GM11168 (cell line): ENCODE results near the gene PCBP2.
"Not testable (repeated sequence)": the region's sequence is repeated elsewhere in the genome, so short reads cannot be mapped to it uniquely, and the experiment has no call there.

ENCODE experiments used
- in situ Hi-C: fragments of 300-500 bp; cut with MboI; formaldehyde crosslinking; loops from one replicate; pipeline ENCODE4 v1.12.0; 2022; ENCODE audit warnings: low sequenced_read_pairs; ENCODE audit not compliant: unreplicated experiment

PCBP2 gene

GRCh38 chr12:53467082-53467481 lies 15.2 kb downstream of the PCBP2 start:
- in situ Hi-C loops: no loop called here

DNA sequence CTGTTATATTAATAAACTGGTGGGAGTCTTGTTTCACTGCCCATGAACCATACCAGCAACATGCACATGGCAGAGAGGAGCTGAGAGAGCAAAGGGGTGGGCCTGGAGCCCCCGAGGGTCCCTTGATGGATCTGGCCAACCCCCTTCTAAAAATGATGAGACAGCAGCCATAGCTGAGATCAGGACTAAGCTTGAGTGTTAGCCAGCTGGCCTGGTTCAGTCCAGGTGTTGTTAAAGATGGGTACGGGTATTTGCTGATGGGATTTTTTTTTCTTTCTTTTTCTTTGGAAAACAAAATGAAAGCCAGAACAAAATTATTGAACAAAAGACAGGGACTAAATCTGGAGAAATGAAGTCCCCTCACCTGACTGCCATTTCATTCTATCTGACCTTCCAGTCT lies 16.0 kb downstream of the PCBP2 start:
- in situ Hi-C loops: no loop called here

GRCh38 chr12:53468282-53468681 lies 16.4 kb downstream of the PCBP2 start:
- in situ Hi-C loops: no loop called here

GRCh38 chr12:53472056-53472582 lies 20.2 kb downstream of the PCBP2 start:
- in situ Hi-C loops: no loop called here

DNA sequence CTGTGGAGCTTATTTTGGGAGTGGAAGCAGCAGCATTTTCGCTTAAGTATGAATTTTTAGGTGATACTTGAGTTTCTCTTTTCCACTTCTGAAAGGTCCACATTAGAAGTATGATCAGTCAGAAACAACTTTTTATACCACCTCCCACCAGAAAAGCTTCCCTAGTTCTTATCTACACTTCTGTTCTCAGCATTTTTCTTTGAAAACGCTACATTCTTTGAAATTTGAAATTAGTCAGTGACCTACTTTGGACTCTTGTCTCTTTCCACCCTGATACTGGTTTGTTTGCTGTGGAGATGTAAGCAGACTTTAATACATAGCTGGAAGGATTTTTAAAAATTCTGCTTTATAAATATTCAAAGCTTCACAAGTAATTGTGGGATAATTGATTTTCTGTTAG lies 22.2 kb downstream of the PCBP2 start:
- in situ Hi-C loops: no loop called here

- in situ Hi-C loops: no loop called here
Measured at GRCh38 chr12:53474819-53475218, 22.9 kb downstream of the PCBP2 start.

DNA sequence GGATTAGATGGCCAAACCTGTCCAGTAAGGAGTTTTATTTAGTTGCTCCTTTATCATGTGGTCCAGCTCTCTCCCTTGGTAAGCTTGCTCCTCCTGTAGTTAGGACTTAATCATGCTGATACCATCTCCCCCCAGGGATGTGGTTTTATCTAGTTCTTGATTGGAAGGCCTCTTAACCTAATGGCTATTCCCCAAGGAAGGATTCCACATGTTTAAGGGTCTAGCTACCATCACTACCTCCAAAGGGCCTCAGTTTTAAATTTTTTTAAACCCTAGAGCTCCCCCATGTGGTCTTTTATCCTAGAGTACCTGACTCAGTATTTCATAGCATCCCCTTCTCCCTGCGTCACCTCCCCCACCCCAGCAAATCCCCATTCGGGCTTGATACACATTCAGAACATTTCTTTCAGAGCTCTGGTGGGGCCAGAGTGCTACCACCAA lies 24.9 kb downstream of the PCBP2 start:
- in situ Hi-C loops: no loop called here

- in situ Hi-C loops: no loop called here
Measured at GRCh38 chr12:53478865-53479264, 27.0 kb downstream of the PCBP2 start.

DNA sequence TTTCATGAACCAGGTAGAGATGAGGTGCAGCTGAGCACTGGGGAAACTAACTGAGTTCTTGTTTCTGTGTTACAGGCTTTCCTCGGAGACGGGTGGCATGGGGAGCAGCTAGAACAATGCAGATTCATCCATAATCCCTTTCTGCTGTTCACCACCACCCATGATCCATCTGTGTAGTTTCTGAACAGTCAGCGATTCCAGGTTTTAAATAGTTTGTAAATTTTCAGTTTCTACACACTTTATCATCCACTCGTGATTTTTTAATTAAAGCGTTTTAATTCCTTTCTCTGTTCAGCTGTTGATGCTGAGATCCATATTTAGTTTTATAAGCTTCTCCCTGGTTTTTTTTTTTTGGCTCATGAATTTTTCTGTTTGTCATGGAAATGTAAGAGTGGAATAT lies 27.4 kb downstream of the PCBP2 start:
- in situ Hi-C loops: no loop called here

DNA sequence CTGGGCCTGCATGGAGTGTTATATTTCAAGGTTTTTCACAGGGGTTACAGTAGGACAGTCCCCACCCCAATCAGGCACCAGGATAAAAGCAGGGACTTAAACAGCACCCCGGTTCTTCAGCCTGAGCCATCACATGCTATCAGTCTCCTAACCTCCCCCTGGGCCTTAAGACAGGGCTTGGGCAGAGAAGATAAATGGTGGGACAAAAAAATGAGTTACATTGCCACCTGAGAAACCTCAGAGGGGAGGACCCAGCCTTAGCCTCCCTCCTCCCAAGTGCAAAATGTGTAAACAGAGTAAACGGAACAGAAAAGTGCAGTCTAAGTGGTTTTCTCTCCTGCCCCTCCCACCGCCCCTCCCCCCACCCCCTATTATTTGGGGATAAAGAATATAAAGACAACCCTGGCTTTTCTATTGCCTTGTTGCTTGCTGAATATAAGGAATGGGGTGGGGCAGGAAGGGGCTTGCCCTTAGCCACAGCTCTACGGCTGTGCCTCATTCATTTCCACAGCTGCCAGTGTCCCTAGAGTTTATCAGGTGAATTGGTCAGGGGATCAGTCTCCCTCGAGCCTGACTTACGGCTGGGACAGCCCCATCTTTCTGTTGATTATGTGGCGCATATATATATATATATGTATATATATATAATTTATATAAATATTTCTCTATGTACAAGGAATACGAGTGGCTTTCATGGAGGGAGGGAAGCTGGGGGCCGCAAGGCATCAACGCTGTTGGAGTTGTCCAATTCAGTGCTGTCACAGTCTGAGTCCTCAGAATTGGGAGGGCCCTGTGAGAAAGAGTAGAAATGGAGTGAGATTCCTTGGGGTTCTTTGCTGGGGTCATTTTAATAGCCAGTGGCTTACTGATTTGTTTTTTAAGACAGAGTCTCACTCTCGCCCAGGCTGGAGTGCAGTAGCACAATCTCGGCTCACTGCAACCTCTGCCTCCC lies 28.9 kb downstream of the PCBP2 start:
- in situ Hi-C loops: no loop called here

DNA sequence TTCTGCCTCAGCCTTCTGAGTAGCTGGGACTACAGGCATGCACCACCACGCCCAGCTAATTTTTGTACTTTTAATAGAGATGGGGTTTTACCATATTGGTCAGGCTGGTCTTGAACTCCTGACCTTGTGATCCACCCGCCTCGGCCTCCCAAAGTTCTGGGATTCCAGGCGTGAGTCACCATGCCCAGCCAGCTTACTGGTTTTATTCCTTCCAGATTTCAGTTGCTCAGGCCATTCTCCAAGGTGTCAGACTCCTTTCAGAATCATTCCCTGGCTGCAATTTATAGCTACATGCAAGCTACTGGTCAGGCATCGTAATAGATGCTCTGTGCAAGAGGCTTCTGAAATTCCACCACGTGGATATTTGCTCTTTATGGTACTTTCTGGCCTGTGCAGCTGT lies 29.6 kb downstream of the PCBP2 start:
- in situ Hi-C loops: not testable (repeated sequence)

DNA sequence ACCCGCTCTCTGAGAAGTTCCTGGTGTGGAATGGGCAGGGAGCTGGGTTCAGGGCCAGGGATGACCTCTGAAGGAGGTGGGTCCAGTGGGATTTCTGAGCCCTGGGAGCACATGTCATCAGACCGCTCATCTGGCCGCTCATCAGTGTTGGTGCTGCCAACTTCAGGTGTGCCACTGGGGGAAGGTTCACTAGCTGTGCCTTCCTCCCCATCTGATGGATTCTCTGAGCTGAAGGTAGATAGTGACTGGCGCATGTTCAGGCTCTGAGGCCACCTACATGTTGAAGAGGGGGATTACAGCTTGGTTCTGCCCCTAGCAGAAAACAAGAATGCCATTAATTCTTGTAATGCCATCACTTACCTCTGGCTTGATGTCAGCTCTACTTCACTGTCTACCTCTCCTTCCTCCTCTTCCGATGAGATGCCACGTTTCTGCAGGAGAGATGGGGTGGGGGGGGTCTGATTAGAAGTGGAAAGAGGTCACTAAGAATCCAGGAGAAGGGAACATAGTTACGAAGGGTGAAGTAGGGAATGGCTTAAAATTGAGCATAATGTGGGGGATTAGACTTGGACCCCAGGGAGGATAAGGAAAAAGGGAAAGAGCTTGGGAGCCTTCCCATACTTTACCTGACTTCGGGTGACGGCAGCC lies 30.2 kb downstream of the PCBP2 start:
- in situ Hi-C loops: no loop called here

DNA sequence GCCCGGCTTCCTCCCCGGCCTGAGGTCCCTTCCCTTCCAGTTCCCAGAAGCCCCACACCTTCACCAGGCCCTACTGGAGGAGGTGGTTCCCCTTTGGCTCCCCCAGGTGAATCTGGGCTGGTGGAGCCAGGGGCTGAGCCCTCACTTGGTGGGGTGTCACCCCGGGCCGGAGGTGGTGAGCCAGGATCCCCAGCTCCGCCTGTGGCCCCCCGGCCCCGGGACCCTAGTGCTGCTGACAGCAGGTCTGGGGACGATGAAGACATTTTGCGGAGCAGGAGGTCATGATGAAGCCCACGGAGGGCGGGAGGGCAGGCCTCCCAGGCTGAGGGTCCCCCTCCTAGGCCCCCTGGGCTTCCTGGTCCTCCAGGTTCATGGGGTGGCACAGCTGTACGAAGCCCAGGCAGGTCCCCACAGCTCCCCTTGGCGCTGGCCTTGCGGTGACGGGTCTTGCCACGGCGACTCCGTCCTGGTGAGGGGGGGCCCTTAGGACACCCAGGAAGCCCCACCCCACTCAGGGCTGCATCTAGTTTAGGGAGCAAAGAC lies 30.8 kb downstream of the PCBP2 start:
- in situ Hi-C loops: no loop called here

DNA sequence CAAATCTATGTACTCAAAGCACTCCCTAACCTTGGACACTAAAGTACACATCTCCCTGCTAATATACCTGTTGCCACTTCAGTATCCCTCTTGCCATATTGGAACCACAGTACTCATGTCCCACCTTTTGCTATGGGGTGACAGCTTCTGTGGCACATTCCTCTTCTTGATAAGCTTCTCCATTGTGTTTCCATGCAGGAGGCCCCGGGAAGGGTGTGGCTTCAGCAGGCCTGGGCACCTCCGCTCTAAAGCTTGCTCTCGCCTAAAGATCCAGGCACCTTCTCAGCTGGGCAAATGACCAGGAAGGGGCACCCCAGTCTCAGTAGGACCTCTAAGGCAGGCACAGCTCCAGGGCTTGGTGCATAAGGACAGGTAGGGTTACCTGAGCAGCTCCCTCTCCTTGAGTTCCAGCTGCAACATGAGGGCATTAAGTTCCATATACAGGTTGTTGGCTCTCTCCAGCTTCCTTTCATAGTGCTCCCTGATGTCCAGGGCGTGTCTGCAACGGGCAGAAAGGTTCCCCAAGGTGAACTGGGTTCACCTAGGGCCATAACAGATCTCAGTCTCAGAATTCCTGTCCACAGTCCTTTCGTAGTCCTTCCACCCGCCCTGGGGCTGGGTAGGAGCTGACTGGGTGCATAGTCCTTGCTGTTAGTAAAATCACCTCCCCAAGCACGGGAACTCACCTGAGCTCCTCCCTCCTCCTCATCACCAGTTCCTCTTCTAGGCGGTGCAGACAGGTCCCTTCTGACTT lies 31.5 kb downstream of the PCBP2 start:
- in situ Hi-C loops: no loop called here

DNA sequence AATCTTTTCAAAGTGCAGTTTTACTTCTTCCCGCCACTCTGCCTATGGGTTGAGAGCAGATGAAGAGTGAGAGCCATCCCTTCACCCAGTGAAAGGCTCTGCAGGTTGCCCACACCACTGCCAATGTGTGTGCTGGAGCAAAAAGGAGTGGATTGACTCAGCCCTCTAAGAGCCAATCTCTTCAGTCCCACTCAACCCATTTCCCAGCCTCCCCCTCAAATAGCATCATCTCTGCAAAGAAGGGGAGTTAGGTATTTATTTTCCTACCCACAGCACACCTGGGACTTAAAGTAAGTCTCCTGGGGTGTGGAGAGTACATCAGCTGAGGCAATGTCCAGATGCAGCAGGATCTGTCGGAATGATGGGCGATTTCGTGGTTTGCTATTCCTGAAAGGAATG lies 32.1 kb downstream of the PCBP2 start:
- in situ Hi-C loops: no loop called here

DNA sequence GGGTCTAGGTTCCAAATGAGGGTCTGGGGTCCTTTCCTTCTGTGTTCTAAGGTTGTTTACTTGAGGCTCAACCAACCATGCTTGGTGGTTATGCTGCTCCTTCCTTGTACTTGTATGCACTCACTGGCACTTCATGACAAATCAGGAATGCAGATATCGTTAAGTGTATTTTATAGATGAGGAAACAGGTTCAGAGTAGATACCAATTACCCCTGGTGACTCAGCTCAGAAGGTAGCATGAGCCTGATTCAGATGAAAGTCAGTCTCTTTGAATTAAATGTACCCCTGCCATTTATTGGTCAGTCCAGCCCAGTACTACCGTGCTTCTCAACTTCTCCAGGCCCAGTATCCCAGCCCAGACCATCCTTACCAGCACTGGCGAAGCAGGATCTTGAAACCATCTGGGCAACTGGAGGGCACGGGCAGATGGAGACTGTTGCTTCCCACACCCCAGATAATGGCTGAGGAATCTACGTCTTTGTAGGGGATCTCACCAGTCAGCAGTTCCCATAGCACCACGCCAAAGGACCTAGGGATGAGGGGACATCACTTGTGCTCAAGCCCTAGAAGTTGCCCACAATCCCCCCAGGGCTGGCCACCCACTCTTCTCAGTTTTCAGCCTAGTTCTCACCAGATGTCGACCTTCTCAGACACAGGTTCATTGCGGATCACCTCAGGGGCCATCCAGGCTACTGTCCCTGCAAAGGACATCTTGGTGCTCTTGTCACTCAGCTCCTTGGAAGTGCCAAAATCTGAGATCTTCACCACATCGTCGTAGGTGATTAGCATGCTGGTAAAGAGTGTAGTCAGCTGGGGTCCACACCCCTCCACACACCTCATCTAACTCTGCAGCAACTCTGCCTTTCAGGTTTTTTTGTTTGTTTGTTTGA lies 33.0 kb downstream of the PCBP2 start:
- in situ Hi-C loops: no loop called here

DNA sequence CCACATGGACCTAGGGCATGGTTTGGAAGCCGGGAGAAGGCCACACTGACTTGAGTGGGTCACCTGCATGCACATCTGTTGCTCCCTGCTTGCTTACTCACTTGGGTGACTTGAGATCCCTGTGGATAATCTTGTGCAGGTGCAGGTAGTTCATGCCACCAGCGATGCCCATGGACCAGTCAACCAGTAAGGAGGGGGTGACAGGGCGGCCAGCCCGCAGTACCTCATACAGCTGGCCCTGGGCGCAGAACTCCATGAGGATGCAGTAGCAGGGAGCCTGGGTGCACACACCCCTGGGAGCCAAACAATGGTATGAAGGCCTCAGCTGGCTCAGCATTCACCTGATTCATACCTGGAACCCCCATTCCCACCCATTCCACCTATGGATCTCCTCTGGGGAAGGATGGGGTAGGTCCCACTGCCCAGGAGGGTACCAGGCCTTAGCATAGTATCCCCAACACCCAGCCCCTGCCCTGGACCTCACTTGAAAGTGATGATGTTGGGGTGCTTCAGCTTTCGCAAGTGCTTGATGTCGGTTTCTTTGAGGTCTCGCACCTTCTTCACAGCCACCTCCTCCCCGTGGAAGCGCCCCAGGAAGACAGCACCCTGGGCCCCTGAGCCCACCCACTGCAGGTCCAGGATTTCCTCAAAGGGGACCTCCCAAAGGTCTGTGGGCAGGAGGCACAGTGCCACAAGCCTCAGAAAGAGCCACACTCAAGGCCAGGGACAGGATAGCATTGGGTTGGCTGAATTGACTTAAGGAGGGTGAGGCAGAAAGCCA lies 34.2 kb downstream of the PCBP2 start:
- in situ Hi-C loops: no loop called here

- in situ Hi-C loops: no loop called here
Measured at GRCh38 chr12:53486736-53487487, 35.0 kb downstream of the PCBP2 start.
